Endothelial cell of umbilical vein (primary cell): ENCODE measurements around the gene GAD2.

Source experiments
- EZH2 ChIP-seq: IDR thresholded peaks from 2 replicates; pipeline ENCODE4 v1.6.1; 2012; ENCODE audit warnings: borderline replicate concordance, low read depth, mild to moderate bottlenecking, moderate library complexity, low read length, inconsistent platforms; ENCODE audit not compliant: severe bottlenecking
- FOS ChIP-seq: IDR thresholded peaks from 2 replicates; pipeline ENCODE4 v1.6.1; 2011; ENCODE audit warnings: mild to moderate bottlenecking, low read length, moderate library complexity, borderline replicate concordance; ENCODE audit not compliant: insufficient read depth
- GATA2 ChIP-seq: IDR thresholded peaks from 2 replicates; pipeline ENCODE4 v1.7.0; 2011; ENCODE audit warnings: low read depth, mild to moderate bottlenecking, moderate library complexity, mixed read lengths, low read length; ENCODE audit not compliant: insufficient read length, insufficient read depth
- JUN ChIP-seq: IDR thresholded peaks from 2 replicates; pipeline ENCODE4 v1.6.1; 2011; ENCODE audit warnings: borderline replicate concordance, low read depth; ENCODE audit not compliant: insufficient read length, insufficient read depth
- MAX ChIP-seq: IDR thresholded peaks from 2 replicates; pipeline ENCODE4 v1.6.1; 2011; ENCODE audit not compliant: insufficient read depth, insufficient read length
- MYC ChIP-seq: IDR thresholded peaks from one replicate; pipeline ENCODE4 v1.6.1; 2011; ENCODE audit warnings: mild to moderate bottlenecking, low read depth, low read length
- POLR2A ChIP-seq: IDR thresholded peaks from 2 replicates; pipeline ENCODE4 v1.6.1; 2012; ENCODE audit warnings: low read depth, mild to moderate bottlenecking, control low read depth, low read length
- POLR2AphosphoS5 ChIP-seq: IDR thresholded peaks from 2 replicates; pipeline ENCODE4 v1.6.1; 2012; ENCODE audit warnings: low read depth, mild to moderate bottlenecking, control low read depth, low read length, moderate library complexity; ENCODE audit not compliant: insufficient read depth
- TF ChIP-seq, protein P1 (sequence below), 2 donors: IDR thresholded peaks; 1 replicate in 1 of 2; 2 replicates in 1 of 2; pipeline ENCODE4 v1.5.1; 2011; ENCODE audit warnings: low read length in 2 of 2, mild to moderate bottlenecking in 2 of 2, moderate library complexity in 2 of 2, control low read depth in 1 of 2, inconsistent platforms in 1 of 2, low read depth in 1 of 2; ENCODE audit not compliant: insufficient read depth in 1 of 2; ENCODE audit errors: extremely low read depth in 1 of 2

GRCh38 chr10:26243351-26243720 is 26.8 kb downstream of the GAD2 start:
- no peak for TF ChIP-seq POLR2AphosphoS5
- TF ChIP-seq, protein P1, sequence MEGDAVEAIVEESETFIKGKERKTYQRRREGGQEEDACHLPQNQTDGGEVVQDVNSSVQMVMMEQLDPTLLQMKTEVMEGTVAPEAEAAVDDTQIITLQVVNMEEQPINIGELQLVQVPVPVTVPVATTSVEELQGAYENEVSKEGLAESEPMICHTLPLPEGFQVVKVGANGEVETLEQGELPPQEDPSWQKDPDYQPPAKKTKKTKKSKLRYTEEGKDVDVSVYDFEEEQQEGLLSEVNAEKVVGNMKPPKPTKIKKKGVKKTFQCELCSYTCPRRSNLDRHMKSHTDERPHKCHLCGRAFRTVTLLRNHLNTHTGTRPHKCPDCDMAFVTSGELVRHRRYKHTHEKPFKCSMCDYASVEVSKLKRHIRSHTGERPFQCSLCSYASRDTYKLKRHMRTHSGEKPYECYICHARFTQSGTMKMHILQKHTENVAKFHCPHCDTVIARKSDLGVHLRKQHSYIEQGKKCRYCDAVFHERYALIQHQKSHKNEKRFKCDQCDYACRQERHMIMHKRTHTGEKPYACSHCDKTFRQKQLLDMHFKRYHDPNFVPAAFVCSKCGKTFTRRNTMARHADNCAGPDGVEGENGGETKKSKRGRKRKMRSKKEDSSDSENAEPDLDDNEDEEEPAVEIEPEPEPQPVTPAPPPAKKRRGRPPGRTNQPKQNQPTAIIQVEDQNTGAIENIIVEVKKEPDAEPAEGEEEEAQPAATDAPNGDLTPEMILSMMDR (IDR thresholded peaks at IDR 0.05; ENCODE audit: extremely low read depth in 1 of 2, insufficient read depth in 1 of 2, low read depth in 1 of 2, low read length in 2 of 2) = no peak
- TF ChIP-seq POLR2A = no peak
- TF ChIP-seq JUN = no peak
- no peak for TF ChIP-seq GATA2
- no peak for TF ChIP-seq MYC
- no peak for TF ChIP-seq EZH2
- no peak for TF ChIP-seq FOS
- no peak for TF ChIP-seq MAX
